ES-I3 (cell line): Measurements from ENCODE around the gene C20orf141.
"Not testable (repeated sequence)": the region's sequence is repeated elsewhere in the genome, so short reads cannot be mapped to it uniquely, and the experiment has no call there.

Experiments used
- H3K36me3 ChIP-seq: 2 replicates; pipeline ENCODE4 v1.6.1; 2013; ENCODE audit warnings: mild to moderate bottlenecking, low read length, control low read depth, moderate library complexity; ENCODE audit not compliant: insufficient read depth
- H3K4me1 ChIP-seq: 2 replicates; pipeline ENCODE4 v1.6.1; 2013; ENCODE audit warnings: mild to moderate bottlenecking, control low read depth, low read length; ENCODE audit not compliant: insufficient read depth
- H3K9ac ChIP-seq: 2 replicates; pipeline ENCODE4 v1.6.1; 2013; ENCODE audit warnings: low read depth, mild to moderate bottlenecking, low read length, moderate library complexity
- H3K9me3 ChIP-seq: 2 replicates; pipeline ENCODE4 v1.6.1; 2013; ENCODE audit warnings: mild to moderate bottlenecking, low read length, moderate library complexity; ENCODE audit not compliant: control insufficient read depth, insufficient read depth

The C20orf141 gene

DNA sequence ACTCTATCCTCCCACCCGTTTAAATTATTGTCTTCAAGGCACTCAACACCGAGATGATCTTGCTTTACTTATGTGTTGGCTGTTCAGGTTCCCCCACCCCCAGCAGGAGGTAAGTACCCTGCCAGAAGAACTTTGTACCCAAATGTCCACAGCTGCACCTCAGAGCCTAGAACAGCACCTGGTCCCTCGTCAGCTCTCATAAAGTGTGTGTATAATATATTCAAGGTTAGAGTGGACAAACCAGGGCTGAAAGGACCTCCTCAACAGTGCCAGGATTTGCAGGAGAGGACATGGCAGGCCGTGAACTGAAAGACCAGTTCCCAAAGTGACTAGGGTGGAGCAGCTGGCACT, 8.5 kb upstream of the C20orf141 start:
- no peaks in the 10 kb centered on the region for H3K36me3 ChIP-seq
- H3K4me1 ChIP-seq: 0 out of 2 replicates have a peak, but pooled peaks cover 7% of the 10 kb centered on the region
- no peak overlapping the region for H3K9ac ChIP-seq
- no peaks in the 10 kb centered on the region for H3K9me3 ChIP-seq

GRCh38 chr20:2807019-2807418, 7.8 kb upstream of the C20orf141 start:
- H3K9me3 ChIP-seq: no peaks in the 10 kb centered on the region
- 0 out of 2 replicates have a peak, but pooled peaks cover 7% of the 10 kb centered on the region for H3K4me1 ChIP-seq
- H3K36me3 ChIP-seq: no peaks in the 10 kb centered on the region
- no peak overlapping the region for H3K9ac ChIP-seq

DNA sequence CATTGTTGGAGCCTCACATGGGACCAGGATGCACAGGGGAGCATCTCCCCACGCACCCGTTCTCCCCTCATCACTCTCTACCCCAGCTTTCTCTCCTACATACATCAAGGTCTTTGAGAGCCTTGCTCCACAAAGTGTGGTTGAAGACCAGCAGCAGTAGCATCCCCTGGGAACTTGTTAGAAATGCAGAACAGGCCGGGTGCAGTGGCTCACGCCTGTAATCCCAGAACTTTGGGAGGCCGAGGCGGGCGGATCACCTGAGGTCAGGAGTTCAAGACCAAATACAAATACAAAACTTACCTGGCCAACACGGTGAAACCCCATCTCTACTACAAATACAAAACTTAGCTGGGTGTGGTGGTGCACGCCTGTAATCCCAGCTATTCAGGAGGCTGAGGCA, 6.9 kb upstream of the C20orf141 start:
- H3K9ac ChIP-seq, H3K36me3 ChIP-seq, H3K9me3 ChIP-seq, H3K4me1 ChIP-seq: not testable (repeated sequence)

- H3K4me1 ChIP-seq: 0 out of 2 replicates have a peak, but pooled peaks cover 7% of the 10 kb centered on the region
- H3K9me3 ChIP-seq: no peaks in the 10 kb centered on the region
- H3K36me3 ChIP-seq: no peaks in the 10 kb centered on the region
- H3K9ac ChIP-seq: no peak overlapping the region
Measured at GRCh38 chr20:2809690-2810089, 5.1 kb upstream of the C20orf141 start.

- peaks cover 2% of the 10 kb centered on the region; the same call in 1 of the 2 replicates for H3K4me1 ChIP-seq
- no peaks in the 10 kb centered on the region for H3K9me3 ChIP-seq
- no peak overlapping the region for H3K9ac ChIP-seq
- no peaks in the 10 kb centered on the region for H3K36me3 ChIP-seq
Measured at GRCh38 chr20:2812189-2812588, 2.6 kb upstream of the C20orf141 start.

DNA sequence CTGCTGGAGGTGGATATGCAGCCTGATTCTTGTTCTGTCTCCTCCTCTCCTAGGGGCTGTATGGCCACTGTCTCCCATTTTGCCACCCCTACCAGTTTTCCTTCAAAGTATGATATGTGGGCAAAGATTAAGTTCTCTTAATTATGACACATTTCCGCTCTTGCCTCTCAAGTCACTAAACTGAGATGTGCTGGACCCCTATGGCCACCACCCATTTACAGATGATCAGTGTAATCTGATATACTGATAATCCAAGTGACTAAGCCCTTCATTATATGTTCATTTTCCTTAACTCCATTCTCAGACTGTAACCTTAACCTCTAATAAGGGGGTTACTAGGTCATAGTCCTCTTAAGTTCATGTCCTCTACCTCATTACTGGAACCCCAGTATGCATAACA, 711 bp upstream of the C20orf141 start:
- H3K4me1 ChIP-seq: peaks cover 2% of the 10 kb centered on the region; the same call in 1 of the 2 replicates
- no peaks in the 10 kb centered on the region for H3K36me3 ChIP-seq
- no peak overlapping the region for H3K9ac ChIP-seq
- H3K9me3 ChIP-seq: no peaks in the 10 kb centered on the region

GRCh38 chr20:2815242-2815900, 584 bp downstream of the C20orf141 start:
- Histone ChIP-seq H3K9me3 (no peaks in the 10 kb centered on the region), H3K36me3 (no peaks in the 10 kb centered on the region), H3K4me1 (peaks cover 8% of the 10 kb centered on the region), H3K9ac (no peak overlapping the region)

DNA sequence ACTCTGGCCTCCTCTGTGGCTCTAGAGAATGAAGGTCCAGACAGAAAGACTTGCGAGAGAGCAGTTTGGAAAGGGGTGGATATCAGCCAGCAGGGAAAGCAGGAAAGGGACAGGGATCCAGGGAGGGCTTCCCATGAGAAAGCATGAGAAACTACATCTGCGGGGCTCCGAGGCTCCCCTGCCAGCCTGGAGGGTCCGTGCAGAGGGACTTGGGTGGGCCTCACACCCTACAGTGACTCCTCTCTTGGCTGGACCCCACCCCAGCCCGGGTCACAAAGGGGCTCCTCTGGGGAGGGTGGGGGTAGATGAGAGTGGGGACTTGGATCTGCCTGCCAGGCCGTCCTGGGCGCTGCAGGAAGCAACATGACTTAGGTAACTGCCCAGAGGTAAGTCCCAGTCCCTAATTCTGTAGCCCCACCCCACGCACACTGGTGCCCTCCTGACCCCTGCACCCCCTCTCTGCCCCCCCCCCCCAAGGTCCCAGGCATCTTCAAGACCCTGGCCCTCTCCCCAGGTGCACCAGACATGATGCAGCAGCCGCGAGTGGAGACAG, 1.3 kb downstream of the C20orf141 start, which contains the start of gene TMEM239:
TSS of gene TMEM239 (plus strand) at position 335 of the 553 bp plus-strand sequence. CDS start at position 526, 191 bp downstream.
- peaks cover 8% of the 10 kb centered on the region for H3K4me1 ChIP-seq
- H3K9ac ChIP-seq: no peak within 1 kb of the TSS
- no peaks in the 10 kb centered on the region for H3K9me3 ChIP-seq
- no peaks in the 10 kb centered on the region for H3K36me3 ChIP-seq

DNA sequence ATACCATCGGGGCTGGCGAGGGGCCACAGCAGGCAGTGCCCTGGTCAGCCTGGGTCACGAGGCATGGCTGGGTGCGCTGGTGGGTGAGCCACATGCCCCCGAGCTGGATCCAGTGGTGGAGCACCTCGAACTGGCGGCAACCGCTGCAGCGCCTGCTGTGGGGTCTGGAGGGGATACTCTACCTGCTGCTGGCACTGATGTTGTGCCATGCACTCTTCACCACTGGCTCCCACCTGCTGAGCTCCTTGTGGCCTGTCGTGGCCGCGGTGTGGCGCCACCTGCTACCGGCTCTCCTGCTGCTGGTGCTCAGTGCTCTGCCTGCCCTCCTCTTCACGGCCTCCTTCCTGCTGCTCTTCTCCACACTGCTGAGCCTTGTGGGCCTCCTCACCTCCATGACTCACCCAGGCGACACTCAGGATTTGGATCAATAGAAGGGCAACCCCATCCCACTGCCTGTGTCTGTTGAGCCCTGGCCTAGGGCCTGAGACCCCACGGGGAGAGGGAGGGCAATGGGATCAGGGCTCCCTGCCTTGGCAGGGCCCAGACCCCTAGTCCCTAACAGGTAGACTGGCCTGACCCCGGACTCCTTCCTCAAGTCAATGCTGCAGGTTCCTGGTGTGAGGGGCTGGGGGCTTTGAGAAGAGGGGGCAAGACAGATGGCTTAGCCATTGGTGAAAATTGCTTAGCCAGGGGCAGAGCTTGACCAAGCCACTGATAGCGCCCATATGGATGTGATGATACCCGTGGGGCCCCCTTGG, 2.0 kb downstream of the C20orf141 start:
- H3K36me3 ChIP-seq: no peaks in the 10 kb centered on the region
- H3K4me1 ChIP-seq: peaks cover 8% of the 10 kb centered on the region
- H3K9ac ChIP-seq: no peak overlapping the region
- H3K9me3 ChIP-seq: no peaks in the 10 kb centered on the region

GRCh38 chr20:2817341-2817726, 2.5 kb downstream of the C20orf141 start:
- Histone ChIP-seq H3K4me1 (peaks cover 8% of the 10 kb centered on the region), H3K9ac (no peak overlapping the region), H3K36me3 (no peaks in the 10 kb centered on the region), H3K9me3 (no peaks in the 10 kb centered on the region)

DNA sequence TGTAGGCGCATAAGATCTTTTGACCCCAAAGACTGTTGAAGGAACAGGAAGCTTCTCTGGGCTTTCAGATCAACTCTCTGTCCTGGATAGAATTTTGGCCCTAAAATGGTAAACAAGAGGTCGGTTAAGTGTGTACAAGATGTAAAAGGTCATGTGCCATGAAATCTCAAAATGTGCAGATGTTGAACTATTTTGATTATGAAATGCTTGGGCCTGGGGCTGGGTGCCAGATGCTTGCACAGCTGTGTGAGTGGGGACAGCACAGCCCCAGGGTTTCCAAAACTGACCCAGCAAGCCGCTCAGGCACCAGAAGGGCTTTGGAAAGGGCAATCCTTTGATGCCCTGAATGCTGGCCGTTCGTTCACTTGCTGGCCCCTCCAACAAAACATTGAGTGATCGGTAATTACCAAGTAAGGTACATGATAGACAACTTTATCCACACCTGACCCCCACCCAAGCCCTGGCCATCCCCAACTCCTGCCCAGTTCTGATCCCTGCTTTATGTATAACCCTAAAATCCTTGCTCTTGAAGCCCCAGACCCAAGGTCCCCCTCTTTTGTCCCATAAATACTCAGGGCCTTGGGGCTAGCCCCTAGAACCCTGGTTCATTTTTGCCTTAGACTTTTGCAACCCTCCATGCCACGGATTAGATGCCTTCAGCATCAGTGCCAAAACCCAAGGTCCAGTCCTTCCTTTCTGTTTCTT, 3.3 kb downstream of the C20orf141 start:
- peaks cover 8% of the 10 kb centered on the region for H3K4me1 ChIP-seq
- no peak overlapping the region for H3K9ac ChIP-seq
- H3K9me3 ChIP-seq: no peaks in the 10 kb centered on the region
- H3K36me3 ChIP-seq: no peaks in the 10 kb centered on the region

DNA sequence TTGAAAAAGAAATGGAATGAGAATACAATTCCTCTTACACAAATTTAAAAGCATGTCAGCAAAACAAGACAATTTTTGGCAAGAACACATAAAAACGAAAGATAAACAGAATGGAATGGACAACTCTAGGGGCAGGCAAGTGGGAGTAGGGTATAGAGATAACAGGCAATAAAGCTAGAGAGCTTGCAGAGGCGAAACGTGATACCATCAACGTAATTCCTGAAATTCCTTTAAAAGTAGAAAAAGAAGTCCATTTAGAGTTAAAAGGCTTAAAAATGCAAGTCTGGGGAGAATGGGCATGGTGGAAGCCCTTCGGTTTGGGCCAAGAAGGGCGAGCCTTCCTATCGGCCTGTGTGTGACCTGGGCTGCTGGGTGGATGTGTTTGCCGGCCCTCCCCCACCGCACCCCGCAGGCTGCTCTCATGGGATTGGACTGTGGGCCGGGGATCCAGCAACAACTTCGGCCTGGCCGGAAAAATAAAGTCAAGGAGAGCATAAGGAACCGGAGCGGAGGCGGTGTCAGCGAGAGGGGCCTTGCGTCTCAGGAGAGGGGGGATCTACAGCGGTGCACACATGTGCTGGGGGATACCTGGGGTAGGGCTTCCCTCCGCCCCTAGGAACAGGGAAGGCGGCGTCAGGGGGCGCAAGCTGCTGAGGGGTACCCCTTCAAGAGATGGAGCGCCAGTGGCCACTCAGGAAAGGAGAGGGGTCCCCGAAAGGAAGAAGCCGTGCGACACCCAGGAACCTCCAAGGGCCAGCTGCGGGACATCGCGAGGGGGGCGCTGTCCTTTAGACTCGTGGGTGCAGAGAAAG, 5.5 kb downstream of the C20orf141 start:
- no peak overlapping the region for H3K9ac ChIP-seq
- H3K36me3 ChIP-seq: no peaks in the 10 kb centered on the region
- H3K9me3 ChIP-seq: no peaks in the 10 kb centered on the region
- H3K4me1 ChIP-seq: peaks cover 6% of the 10 kb centered on the region

GRCh38 chr20:2820896-2821869, 6.4 kb downstream of the C20orf141 start:
- Histone ChIP-seq H3K36me3 (no peaks in the 10 kb centered on the region), H3K9ac (no peak overlapping the region)

More at GRCh38 chr20:2820896-2821869, 6.4 kb downstream of the C20orf141 start:
- Histone ChIP-seq H3K9me3 (no peaks in the 10 kb centered on the region), H3K4me1 (peaks cover 6% of the 10 kb centered on the region)
